Smooth muscle cell of the brain vasculature (primary cell): ENCODE measurements around the gene SLK.

Experiments used
- DNase-seq: peaks from one replicate; pipeline ENCODE4 v3.0.0-alpha.2; 2012; ENCODE audit warnings: low read depth, low spot score

The SLK gene

DNA sequence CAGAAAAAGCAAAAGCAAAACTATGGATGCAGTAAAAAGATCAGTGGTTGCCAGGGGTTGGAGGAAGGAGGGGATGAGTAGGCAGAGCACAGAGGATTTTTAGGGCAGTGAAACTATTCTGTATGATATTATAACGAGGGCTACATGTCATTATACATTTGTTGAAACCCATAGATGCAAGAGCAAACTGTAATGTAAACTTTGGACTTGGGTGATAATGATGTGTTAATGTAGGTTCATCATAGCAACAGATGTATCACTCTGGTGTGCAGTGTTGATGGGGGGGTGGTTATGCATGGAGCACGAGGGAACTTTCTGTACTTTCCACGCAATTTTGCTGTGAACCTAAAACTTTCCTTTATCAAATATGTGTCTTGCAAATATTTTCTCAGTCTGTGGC lies 23.2 kb downstream of the SLK start:
- DNase-seq, result no peak

DNA sequence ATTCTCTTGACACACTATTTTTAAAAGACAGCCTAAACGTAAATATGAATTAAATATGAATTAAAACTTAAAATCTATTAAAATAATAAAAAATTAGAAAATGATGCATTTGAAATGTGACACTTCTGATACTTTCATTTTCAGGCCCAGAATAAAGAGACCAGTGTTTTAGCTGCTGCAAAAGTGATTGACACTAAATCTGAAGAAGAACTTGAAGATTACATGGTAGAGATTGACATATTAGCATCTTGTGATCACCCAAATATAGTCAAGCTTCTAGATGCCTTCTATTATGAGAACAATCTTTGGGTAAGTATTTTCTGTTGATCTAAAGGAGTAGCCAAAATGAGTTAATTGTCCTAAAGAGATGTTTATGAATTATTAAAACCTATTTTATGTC lies 23.6 kb downstream of the SLK start:
- DNase-seq, result no peak

DNA sequence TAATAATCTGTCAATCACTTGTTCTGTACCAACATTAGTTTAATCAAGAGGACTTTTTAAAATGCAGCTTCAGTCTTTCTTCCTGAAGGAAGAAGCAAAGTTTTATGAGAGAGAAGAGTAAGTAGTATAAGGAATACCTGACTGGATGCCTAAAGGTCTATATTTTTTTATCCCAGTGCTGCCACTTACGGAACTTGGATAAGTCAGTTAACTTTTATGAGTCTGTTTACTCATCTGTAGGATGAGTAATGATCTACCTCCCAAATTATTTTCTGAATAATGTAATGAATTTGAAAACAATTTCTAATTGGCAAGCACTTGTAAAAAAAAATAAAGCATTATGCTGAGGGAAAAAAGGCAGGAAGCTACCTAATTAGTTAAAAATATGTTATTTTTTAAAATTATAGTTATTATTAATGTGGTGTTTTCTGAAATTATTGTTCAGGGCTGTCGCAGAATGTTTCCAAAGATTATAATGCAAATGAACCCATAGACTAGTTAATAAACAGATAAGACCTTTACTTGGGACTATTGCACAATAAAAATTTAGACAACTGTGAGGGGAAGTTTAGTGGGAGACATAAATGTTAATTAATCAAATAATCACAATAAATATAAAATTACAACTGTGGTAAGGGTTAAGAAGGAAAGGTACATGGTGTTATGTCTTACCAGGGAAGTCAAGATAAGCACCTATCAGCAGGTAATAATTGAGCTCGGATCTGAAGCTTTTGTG lies 24.6 kb downstream of the SLK start:
- no peak for DNase-seq

DNA sequence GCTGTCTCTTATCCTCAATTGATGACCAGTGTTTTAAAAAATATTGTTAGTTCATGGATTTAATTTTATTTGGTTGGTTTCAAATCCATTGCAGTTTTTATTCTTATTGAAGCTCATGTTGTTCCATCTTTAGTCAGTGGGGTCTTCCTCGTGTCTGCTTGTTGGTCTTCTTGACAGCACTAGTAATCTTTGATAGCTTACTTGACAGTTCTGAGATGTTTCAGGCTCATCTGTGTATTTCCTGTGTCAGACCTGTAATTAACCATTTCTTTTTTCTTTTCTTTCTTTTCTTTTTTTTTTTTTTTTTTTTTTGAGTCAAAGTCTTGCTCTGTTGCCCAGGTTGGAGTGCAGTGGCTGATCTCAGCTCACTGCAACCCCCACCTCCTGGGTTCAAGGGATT lies 28.2 kb downstream of the SLK start:
- DNase-seq, result no peak

DNA sequence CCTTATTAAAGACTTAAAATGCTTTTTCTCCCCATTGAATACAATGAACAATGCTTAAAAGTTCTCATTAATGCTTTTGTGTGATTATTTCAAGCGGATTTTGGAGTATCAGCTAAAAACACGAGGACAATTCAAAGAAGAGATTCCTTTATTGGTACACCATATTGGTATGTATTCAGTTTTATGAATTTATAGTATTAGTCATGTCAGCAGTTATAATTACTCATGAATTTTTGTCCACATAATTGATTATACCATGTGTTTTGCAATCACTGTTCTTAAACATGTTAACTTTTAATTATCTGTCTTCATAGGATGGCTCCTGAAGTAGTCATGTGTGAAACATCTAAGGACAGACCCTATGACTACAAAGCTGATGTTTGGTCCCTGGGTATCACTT lies 31.9 kb downstream of the SLK start:
- DNase-seq, result no peak

DNA sequence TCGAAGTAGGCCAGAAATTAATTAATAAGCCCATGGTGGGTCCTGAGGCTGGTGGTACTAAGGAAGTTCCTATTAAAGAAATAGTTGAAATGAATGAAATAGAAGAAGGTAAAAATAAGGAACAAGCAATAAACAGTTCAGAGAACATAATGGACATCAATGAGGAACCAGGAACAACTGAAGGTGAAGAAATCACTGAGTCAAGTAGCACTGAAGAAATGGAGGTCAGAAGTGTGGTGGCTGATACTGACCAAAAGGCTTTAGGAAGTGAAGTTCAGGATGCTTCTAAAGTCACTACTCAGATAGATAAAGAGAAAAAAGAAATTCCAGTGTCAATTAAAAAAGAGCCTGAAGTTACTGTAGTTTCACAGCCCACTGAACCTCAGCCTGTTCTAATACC lies 36.0 kb downstream of the SLK start:
- no peak for DNase-seq

DNA sequence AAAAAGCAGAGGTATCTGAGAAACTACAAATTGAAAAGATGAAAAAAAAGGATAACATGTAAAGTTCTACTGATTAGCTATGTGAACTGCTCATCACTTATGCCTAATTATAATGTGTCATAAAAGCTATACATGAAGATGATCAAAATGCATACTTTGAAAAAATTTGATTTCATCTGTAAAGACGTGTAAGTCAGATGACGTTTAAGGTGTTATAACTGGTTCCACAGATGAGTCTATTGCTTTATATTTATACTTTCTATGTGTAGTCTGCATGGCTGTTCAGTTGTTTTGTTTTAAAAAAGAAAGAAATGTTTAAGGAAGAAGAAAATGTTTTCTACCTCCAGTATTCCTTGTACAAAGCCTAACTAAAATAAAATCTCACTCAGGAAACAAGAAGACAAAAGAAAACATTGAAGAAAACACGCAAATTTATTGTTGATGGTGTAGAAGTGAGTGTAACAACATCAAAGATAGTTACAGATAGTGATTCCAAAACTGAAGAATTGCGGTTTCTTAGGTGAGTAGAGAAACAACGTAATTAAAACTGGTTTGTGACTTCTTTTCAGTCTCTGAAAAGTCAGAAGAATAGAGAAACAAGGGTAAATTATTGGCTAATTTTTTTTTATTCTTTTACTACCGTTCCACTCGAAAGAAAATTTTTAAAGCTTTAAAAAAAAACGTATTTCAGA lies 38.4 kb downstream of the SLK start:
- DNase-seq, result no peak

DNA sequence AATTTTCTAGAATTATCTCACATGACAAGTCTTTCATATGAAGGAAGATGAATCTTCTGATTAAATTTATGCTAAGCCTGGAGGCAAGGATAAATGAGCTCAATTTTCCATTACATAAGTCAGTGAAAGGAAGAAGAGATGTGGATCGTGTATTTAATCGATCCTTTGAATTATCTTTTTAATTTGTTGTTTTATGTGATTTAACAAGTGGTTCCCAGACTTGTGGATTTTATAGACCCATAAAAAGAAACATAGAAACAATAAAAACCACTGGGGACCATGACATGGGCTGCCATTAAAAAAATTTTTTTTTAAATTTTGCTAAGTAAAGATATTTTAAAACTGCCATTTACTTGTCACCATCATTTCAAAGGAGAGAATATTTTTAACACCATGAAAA lies 45.0 kb downstream of the SLK start:
- DNase-seq, result no peak

DNA sequence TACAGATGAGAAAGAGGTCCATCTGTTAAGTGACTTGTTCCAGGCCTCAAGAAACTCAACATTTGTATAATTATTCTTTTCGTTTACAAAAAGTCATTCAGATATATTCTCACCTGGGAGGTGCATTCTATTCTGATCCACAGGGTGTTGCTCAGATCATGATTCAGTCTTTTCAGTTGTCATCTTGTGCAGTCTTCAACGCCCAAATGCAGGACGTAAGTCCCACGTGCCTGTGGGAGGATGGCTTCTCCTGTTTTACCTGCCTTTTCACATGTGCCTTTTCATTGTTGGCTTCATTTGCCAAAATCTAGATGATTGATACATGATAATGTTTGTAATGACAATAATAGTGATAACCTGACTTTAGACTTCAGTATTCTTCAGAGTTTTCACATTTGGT lies 46.5 kb downstream of the SLK start:
- DNase-seq, result no peak

DNA sequence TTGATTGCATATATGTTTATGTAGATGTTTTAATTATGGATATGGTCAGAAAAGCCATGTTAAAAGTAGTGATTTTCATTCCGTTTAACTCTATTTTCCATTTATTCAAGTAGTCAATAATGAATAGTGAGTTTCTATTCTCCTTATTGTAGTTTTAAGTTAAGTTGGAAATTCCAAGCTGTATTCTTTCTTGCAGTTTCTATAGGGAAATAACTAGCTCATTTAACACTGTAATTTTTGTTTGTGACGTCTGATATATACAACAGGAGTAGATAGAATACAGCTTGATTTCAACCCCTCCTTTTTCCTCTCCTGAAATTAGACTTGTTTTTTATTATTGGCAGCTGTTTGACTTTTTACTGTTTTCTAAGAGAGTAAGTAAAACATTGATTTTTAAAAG lies 47.2 kb downstream of the SLK start:
- DNase-seq, result no peak

DNA sequence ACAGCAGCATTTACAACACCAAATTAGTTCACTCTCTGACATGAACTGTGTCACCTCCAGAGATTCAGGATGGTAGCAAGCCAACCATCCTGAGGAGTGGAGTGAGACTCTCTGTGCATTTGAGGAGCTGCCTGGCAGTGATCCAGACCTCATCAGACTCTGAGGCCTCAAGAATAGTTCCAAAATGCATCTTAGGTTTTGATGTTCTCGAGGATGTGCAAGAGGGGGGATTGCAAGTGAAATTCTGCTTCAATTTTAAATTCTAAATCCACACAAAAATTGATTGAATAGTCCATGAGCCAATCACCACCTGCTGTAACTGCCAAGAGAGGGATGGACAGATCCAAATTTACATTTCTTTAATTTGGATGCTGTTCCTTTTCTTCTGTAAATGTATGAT lies 49.7 kb downstream of the SLK start:
- DNase-seq, result no peak

DNA sequence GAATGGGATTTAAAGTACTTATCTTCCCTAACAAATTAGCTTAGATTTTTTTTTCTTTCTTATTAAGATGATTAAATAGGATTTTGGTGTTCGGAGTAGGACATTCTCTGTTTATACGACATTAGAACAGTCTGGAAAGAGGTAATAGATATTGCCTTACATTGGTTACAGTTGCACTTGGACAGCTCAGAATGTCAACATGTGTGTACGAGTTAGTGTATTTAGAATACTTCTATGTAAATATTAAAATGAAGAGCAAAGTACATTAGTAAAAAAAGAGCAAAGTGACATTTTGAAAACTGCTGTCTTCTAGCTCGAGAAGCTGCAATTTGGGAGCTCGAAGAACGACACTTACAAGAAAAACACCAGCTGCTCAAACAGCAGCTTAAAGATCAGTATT lies 51.5 kb downstream of the SLK start:
- DNase-seq, result no peak

DNA sequence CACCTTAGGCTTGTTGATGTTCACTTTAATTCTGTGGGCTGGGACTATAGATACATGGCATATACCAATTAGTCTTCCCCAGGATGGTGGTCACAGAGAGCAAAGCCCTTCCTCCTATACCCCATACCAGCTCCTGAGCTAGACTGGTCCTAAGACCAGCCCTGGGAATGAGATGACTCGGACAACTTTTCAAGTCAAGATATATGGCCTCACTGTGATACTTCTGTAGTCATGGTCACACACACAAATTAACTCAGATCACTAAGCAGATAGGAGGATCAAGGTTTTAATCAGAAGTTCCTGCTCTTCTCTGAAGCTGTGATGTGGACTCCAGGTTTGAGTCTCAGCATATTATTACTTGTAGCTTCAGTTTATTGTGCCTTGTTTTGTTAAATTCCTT lies 53.1 kb downstream of the SLK start:
- DNase-seq, result no peak

DNA sequence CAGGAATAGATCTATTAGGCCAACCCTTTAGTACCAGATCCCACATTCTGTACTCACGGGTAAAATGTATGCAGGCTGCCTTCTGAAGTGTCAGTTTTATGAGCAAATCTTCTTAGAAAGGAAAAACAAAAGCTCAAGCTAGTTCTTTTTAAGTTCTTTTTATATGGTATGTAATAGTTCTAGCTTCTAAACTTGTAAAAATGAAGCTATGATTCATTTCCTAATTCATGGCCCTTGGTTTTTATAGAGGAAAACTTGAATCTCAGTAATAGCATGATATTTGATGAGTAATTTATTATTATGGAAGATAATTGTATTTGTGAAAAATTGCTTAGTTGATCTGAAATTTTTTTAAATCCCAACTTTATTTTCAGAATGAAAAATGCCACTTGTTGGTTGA lies 54.3 kb downstream of the SLK start:
- DNase-seq, result no peak

DNA sequence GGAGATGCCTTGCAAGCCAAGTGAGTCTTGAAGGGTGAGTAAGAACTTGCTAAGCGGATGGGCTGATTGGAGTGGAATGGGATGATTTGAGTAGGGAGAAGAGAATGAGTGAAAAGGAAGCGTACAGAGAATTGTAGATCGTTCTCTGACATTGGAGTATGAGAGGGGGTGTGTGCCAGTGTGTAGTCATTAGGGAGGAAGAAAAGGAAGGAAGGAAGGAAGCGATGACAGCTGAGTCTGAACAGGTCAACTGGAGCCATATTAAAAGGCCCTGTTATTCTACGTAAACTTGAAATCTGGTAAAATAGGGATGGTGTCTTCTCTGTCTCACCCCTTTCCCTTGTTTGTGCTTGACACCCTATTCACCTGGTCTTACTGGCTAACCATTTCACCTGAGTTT lies 55.1 kb downstream of the SLK start:
- no peak for DNase-seq

DNA sequence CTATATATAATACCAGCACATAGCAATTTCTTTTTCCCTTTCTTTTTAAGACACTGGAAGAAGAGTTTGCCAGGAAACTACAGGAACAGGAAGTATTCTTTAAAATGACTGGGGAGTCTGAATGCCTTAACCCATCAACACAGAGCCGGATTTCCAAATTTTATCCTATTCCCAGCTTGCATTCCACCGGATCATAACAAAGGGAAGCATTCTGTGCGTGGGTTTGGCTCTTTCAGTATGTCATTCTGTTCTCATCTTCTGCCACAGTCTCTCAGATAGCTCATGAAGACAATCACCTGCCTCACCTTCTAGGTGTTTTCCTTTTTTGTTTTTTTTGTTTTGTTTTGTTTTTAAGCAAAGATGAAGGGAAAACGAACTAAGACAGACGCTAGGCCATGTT lies 58.6 kb downstream of the SLK start:
- no peak for DNase-seq

DNA sequence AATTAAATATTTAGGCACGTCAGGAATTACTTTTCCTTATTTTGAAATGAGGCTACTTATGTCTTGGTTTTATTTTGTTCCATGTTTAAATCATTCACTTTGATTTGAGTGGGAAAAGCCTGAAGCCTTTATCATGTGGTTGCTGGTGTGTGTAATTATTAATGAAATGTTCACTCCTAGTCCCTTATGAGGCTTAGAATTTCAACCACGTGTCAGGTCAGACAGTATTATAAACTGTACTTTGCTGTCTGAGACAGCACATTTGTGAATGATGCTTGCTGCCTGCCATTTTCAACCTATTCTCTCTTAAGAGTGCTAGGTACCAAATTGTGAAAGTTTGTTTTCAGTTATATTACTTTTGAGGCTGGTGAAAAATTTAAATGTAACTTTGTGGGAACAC lies 59.8 kb downstream of the SLK start:
- no peak for DNase-seq

DNA sequence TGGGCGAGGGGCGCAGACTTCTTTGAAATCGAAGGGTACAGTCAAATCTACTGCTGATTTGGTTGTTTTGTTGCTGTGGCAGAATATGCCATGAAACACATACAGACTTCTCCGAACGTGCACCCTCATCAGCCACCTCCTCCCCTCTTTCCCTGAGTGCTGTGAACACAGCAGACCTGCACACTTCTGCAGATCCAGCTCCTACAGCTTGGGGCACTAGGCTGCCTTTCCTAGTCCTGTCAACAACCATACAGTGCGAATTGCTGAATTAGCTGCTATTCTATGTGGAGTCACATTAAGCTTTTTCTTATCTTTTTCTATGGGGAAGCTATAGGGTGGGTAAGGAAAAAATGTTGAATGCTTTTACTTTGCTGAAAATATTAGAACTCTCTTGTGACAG lies 61.2 kb downstream of the SLK start:
- DNase-seq, result no peak

DNA sequence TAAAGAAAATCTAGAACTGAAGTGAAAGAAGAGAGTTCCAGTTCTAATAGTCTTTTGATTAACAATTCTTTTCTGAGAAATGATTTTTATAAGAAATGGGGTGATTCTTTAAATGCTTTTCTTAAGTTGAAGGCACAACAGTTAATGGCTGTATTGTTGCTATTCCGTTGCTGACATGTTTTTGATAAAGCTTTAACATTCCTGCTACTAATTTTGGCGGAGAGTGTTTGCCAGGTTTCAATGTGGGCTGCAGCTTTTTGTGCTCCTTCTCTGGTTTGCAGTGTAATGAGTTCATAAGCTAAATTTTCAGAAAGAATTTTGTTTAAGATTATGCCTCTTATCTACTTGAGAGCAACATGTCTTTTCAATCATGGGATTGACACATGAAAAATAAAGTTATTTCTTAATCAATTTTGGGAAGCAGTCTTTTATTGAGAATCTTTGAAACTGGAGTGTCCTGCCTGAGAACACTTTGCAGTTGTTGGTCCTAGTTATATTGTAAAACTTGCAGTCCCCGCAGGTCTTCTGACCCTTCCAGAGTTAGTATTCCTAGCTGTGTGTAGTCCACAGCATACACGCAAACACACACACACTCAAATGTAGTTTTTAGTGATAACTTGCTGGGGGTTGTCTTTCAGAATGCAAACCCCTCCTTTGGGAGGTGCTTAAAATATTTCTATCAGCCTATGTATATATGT lies 62.0 kb downstream of the SLK start:
- DNase-seq, result no peak

DNA sequence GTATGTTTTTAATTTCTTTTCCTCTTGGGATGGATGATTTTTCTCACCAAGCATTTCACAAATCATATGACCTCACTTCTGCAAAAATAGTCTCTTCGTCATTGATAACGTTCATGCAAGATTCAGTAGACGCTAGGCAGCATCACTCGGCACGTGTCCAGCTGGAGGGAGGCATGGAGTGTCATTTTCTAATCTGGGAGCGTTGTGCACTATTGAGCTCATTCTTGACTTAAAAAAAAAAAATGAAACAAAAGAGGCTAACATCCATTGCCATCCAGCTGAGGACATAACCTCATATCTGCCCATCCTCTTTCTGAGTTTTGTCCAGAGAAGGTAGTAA lies 62.6 kb downstream of the SLK start:
- DNase-seq, result no peak

DNA sequence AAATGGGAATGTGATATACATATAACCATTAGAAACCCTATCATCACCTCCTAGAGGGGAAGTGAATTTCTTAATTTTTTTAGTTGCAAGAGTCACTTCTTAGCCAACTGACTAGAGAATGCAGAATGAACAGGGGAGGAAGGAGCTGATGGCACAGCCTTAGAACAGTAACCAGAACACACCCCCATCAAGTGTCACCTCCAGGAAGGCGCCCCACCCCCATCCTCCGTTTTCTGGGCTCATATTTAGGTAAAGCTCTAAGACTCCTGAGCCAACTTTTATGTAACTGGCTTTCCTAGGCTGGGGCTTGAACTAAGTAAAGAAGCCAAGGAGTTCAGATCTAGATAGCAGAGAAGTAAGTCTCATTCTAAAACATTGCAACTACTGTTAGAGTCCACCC lies 64.7 kb downstream of the SLK start:
- DNase-seq, result no peak

DNA sequence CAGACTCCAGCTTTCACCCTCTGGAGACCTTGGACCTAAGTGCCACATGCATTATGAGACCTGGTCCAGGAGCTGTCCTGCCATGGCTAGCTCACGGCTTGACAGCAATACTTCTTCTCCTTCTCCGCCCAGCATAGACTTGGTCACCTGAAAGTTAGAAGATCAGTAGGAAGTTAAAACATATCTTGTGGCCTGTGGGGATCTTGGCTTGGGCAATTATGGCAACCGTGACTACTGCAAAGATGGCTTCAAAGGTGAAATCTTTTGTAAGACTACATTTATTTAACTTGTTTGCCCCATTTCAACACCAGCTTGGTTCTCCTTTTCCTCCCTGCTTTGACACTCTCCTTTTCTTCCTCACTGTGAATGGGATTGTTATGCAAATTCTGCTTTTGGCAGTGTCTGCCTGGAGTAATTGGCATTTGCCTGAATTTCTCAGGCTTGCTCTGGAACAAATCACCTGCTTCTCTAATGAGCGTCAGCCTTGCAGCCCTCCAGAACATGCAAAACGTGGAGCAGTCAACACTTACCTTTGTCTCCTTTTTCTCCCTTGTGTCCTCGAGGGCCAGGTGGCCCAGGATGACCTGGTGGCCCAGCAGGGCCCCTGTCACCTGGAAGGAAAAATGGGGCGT lies 65.3 kb downstream of the SLK start:
- no peak for DNase-seq

DNA sequence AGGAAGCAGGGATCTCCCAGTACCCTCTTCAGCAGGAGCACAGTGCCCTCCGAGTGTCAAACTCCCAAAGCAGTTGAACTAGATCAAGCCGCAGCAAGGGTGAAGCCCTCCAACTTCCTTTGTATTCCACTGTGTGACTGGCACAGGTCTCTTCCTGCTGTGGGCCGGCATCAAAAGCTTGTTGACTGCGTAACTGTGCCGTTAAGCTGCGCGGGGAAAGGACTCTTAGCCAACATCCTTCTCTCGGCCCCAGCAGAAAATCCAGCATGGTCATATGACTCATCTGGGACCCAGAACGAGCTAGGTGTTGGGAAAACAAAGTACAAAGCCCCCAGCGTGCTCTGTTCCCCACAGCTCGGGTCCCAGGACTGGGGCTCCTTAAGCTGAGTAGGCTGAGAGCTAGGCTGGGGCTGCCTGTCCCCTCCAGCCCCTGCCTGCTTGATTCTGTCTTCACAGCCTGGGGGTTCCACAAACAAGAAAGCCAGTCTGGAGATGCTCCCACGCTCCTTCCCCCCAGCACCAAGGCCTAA lies 66.5 kb downstream of the SLK start:
- no peak for DNase-seq
